Stimulated activated CD8-positive, alpha-beta memory T cell treated with anti-CD3 and anti-CD28 coated beads, Interleukin-7, amount 100 ng/mL, for 48 hours (primary cell): Measurements from ENCODE around the gene NLGN4Y.

Experiments used
- DNase-seq, 2 donors: peaks; one replicate each; pipeline ENCODE4 v3.0.0-alpha.2; 2020; ENCODE audit warnings: low read depth in 1 of 2; ENCODE audit errors: extremely low read depth in 1 of 2

NLGN4Y gene

DNA sequence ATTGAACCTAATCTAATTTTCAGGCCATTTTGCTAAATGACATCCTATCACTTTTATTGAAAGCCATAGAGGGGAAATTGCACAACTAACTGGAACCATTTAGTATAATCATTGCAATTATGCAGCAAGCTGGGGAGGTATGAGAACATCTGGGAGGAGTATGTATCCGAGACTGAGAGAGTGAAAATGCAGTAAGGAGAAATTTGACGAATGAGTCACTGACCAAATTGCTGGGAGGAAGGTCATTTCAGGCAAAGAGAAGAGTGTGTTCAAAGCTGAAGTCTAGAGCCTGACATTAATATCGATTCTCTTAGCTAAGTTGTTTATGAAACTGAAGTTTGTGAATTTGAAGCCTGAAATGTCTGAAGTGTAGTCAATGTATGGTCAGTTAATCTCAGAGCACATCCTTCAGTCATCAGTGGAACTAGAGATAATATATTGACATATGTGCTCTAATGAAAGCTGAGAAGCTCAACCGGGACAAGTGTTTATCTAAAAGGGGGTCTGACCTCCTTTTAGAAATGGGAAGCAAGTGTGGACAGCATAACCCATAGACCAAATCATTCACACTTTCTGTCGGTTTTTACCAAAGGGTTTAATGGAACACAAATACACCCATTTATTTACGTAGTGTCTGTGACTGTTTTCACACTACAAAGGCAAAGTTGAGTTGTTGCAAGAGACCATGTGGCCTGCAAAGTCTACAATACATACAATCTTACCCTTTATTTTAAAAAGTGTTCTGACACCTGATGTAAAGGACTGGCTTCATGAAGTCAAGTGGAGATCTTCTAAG, 120.0 kb downstream of the NLGN4Y start:
- DNase-seq = no peak

DNA sequence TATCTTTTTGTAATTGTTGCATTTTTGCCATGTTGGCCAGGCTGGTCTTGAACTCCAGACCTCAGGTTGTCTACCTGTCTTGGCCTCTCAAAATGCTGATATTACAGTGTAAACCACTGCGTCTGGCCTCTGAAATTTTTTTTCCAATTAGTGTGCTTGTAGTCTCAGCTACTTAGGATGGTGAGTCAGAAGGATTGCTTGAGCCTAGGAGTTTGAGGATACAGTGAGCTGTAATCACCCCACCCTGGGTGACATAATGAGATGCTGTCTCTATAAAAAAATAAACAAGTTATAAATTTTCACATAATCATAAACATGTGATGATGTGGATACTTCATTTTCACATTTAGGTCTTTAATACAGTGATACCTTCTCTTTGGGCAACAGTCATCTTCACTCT, 154.9 kb downstream of the NLGN4Y start:
- DNase-seq = no peak

DNA sequence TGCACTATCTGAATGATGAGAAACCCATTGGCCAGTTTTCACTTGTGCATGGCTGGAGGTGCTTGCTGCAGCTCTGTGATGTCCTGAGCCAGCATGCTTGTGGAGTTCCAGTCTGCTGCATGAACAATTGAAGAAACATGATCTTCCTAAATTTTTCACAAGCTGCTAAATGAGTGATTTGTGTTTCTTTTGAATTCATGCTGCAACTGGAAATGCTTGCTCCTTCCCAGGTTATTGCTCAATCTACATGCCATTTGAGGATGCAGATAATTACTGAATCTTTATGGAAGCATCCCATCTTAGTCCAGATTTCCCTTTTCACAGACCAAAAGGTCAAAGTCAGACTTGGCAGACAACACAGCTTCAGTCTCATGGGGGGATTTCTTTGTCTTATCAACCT, 170.2 kb downstream of the NLGN4Y start:
- DNase-seq = no peak

DNA sequence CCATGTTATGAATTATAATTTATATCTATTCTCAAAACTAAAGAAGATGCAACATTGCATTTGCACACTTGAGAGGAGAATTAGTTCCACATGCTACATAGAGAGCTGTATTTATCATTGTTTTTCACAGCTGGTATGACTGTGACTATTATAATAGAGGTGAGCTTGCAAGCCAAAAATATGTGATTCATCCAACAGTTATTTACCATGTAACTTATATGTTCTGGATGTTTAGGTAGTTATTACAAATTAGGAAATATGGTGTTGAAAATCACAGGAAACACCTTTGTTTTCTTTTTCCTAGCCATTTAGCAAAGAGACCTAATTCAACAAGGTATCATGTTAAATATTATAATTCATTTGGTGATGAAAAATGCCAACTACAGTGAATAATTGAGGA, 183.8 kb downstream of the NLGN4Y start:
- DNase-seq = no peak

DNA sequence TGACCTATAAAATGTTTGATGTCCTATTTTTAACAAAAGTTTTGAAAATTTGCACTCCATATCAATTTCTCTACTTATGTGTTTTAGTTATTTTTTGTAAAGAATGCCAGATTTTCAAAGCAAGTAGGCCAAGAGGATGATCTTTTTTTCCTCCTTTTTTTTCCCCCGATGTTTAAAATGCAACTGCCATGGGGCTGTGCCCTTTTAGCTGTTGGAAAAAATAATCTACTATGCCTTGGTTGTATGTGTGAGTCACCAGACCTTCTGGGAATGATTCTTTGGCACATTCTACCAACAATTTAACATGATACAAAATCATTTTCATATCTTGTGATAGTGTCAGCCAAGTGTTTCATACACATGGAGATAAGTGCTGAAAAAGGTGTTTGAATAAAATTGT, 217.3 kb downstream of the NLGN4Y start:
- DNase-seq = no peak

DNA sequence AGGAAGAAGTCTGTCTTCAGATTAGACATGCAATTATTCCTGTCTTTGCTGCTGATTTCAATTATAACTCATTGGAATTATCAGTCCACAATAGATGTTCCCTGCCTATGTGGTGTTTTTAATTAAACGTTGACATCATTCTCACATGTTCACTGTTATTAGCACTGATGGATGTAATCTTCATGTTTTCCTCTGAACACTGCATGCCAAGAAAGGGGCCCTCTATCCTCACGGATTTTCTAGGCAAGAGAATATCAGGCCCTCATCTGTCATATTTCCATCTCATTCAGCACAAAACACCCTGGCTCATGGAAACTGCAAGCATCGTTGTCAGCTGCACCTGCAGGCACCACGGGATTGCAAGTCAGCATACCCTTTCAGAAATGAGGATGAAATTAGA, 224.0 kb downstream of the NLGN4Y start:
- DNase-seq = no peak

DNA sequence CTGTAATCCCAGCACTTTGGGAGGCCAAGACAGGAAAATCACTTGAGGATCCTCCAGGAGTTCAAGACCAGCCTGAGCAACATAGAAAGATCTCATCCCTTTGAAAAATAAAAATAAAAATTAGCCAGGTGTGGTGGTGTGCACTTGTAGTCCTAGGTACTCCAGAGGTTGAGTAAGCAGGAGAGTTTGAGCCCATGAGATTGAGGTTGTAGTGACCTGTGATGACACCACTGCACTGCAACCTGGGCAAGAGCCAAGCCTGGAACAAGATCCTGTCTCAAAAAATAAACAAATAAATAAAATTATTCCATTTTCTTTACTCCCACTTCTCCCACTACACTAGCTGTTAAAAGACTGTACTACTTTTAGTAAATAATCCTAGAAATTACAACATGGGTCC, 231.2 kb downstream of the NLGN4Y start:
- DNase-seq = no peak

DNA sequence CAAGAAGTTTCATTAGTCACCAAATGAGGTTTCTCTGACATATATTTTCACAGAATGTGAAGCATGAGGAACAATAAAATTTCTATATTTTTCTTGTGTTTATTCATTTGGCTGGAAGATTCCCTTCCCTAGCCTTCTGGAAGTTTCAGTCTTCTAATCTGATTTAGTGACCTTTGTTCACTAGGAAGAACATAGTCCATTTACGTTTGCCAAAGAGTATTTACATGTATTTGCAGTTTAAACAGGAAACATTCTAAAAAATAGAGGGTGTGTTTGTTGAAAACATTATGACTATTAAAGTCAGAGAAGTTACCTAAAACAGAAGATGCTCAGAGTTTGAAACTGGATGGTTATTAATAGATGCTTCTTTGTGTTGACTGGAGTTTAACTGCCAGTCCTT, 238.6 kb downstream of the NLGN4Y start:
- no peak for DNase-seq

DNA sequence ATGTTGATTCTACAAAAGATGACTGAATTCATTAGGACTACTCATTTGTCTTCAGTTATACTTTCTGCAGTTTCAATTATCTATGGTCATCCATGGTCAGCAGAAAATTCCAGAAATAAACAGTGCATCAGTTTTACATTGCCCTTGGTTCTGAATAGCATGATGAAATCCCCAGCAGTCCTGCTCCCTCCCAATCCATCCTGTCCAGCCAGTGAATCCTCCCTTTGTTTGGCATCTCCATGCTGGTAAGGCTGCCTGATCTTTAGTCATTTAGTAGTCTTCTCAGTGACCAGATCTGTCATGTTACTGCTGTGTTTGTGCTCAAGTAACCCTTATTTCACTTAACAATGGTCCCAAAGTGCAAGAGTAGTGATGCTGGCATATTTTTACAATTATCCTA, 239.3 kb downstream of the NLGN4Y start:
- DNase-seq = no peak

DNA sequence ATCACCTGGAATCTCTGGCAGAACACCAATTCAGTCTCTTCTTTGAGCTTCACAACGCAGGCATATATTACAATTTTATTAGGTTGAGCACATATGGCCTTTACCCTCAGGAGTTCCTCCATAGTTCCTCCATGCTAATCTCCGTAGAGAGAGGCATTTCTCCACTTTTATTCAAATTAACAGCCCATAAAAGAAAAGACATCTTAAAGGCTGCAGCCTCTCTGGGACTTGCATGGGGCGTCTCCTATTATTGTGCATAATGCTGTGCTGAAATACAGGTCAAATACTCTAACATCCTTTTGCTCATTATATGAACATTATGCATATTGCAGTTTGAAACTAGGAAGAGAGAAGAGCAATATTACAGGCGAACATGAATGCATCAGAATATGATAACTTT, 253.9 kb downstream of the NLGN4Y start:
- DNase-seq = no peak

DNA sequence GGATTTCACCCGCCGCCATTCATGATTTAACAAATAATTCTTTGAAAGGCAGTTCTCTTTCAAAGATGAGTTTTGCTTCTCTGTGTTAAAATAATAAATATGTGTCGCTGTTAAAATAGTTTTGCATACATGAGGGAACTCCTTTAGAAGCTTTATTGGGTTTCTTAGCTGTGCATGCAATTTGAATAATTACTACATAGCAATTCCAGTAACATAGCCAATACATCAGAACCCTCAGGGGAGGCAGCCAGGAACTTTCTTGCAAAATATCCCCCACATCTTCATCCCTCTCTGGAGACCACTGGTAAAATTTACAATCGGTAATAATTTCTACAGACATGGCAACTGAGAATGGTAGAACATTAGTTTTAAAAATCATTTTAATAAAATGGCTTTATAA, 268.8 kb downstream of the NLGN4Y start:
- DNase-seq = no peak

DNA sequence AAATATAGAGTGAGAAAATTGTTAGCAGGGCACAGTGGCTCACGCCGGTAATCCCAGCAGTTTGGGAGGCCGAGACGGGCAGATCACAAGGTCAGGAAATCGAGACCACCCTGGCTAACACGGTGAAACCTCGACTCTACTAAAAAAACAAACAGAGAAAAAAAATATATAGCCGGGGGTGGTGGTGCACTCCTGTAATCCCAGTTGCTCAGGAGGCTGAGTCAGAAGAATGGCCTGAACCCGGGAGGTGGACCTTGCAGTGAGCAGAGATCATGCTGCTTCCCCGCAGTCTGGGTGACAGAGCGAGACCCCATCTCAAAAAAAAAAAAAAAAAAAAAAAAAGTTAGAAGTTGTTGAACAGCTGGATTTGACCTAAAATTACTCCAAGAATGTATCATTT, 269.3 kb downstream of the NLGN4Y start:
- no peak for DNase-seq

DNA sequence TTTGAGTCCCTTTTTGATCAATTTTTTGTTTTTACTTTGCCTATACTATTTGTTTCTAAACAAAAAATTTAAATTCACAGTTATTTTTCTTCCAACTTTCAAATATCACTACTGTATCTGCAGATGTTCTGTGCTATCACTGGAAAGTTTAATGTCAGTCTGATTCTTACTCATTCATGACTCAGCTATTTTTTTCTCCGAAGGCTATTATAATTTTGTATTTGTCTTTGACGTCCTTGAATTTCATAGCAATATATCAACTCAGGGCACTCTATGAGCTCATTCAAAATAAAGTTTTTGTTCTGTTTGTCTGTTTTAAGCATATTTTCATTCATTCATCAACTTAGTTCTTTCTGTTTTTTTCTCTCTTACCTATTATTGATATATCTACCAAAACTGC, 273.7 kb downstream of the NLGN4Y start:
- DNase-seq = no peak

DNA sequence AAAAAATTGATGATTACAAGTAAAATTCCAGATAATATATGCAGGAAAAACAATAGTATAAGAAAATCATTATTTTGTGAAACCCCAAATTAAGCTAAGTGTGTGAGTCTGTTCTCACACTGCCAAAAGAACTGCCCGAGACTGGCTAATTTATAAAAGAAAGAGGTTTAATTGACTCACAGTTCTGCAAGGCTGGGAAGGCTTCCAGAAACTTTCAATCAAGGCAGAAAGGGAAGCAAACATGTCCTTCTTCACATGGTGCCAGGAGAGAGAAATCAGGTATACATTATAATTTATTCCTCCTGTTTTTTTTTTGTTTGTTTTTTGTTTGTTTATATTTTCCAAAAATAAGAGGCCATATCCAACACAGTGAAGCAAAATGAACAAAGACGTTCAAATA, 276.8 kb downstream of the NLGN4Y start:
- no peak for DNase-seq

DNA sequence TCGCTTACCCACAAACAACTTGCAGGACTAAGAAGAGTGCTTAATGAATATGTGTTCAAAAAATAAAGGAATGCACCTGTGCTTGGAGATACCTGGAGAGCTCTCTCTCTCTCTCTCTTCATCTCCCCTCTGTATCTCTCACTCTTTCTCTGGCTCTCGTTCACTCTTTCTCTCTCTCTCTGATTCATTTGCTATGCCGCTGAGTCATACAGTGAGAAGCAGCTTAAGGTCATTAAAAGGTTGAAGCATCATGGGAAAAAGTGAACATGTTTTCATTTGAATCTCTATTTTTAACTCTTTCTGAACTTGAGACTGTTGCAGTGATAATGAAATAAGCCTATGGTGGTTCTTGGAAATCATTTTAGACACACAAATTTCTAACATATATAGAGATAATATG, 277.8 kb downstream of the NLGN4Y start:
- no peak for DNase-seq

DNA sequence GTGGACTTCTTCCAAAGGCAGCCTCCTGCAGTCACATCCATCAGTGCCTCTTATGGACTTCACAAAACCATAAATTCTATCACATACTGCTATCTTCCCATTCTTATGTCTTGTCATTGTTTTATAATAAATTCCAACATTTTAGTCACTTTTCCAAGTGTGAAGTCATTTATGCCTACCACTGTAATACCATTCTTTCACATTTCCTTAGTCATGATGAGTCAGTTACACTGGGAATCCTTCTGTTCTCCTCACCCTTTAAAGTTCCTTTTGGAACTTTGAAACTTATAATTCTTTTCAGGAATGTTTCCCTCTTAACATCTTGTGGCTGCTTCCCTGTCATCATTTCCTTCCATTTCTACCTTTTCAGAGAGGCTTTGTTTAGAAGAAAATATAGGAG, 279.7 kb downstream of the NLGN4Y start:
- DNase-seq = no peak

DNA sequence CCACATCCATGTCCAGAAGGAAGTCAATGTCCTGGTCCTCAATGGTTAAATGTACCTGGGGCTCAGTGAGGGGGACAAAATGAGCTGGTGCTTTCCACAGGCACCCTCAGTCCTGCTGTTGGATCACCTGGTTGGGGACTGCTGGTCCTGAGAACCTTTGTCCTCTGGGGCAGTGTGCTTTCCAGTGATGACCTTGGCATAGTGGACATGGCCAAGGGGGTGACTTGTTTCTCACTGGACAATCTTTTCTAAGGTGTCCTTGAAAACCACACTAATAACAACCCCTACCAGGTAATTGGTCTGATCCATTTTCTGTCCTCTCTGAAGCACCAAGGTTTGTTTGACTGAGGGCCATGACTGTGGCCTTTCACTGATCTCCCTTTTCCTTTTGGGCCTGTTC, 294.1 kb downstream of the NLGN4Y start:
- no peak for DNase-seq

DNA sequence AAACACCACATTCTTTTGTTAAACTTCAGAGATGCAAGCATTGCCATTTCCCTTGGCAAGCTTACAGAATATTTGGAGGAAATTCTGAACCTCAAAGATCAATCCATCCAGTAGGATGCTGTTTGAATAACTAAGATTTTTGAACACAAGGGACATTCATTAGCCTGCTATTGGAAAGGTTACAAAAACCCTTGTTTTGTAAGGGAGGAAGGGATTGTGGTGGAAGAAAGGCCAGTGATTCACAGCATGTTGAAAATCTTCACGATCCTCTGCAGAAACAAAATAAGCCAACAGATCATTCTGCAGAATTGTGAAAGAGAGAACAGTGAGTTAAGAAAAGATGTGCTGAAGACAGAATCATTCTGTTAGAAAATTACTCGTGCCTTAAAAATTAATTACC, 297.9 kb downstream of the NLGN4Y start:
- no peak for DNase-seq

DNA sequence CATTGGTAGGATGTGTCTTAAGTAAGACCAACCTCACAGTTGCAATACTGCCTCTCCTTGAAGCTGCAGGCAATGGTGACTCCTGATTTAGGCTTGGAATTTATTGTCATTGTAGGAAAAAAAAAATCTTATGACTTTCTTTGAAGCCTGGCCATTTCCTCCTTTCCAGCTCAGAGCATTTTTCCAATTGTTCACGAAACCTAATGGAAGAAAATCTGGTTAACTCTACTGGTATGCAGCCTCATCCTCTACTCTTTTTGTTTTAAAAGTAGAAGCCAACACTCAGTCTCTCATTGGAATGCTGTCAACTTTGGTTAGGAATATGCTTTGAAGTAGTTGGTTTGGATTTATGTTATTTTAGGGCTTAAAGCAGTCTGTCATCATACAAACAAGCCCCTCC, 298.6 kb downstream of the NLGN4Y start:
- DNase-seq = no peak

DNA sequence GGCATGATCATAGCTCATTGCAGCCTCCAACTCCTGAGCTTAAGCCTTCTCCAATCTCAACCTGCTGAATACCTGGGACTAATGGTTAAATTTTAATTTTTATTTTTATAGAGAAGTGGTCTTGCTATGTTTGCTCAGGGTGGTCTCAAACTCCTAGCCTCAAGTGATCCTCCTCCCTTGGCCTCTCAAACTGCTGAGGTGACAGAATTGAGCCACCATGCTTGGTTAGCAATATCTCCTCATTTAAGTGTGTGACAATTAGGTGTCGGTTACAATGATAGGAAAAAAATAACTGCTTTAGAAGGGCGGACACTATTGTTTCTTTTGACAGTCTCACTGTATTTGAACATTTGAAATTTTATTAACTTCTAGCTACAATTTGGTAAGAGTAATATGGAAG, 300.3 kb downstream of the NLGN4Y start:
- no peak for DNase-seq

DNA sequence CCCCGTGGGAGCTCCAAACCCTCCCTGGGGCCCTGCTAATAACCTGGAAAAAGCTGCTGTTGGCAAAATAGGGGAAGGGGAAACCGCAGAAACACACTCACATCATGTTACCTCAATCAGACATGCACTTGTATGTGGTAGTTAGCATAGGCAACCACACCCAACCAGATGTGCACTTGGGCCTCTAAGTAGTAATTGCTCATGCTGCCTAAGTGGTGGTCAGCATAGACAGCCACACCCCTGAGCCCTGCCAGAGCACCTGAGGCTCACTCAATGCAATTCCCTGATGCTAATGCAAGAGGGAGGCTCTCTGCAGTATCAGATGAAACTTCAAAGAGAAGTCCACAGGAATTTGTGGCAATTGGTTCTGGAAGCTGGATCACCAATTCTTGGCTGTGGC, 301.4 kb downstream of the NLGN4Y start:
- DNase-seq = no peak

DNA sequence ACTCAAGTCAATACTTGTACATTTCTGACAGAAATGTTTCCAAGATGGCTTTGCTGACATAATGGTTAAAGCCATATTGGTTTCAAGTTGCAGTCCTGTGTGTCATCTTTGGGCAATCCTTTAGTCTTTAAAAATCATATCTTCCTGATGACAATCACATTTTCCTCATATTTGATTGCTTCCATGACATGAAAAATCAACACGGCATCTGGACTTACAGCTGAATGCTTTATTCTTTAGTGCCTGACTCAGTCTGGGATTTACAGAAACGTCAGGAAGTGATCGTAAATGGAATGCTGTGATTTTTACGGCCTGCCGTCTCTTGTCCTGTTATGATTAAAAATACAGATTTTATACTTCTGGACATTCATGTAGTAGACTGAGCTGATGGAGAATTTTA, 304.2 kb downstream of the NLGN4Y start:
- no peak for DNase-seq

DNA sequence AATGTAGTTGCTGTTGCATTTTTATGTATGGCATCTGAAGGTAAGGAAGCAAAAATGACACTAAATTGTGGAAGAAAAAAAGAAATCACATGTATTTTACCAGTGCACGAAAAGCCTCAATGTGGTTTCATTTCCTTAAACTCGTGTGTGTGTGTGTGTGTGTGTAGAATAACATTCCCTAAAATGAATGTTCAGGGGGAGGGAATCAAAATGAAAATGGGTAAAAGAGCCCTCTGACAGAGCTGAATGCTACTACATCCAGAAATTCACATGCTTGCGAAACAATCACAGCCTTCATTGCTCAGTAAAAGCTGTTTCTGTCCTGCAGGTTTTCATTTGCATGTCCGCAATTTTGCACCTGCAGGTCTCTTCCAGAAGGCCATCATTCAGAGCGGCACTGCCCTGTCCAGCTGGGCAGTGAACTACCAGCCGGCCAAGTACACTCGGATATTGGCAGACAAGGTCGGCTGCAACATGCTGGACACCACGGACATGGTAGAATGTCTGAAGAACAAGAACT, 305.1 kb downstream of the NLGN4Y start:
- no peak for DNase-seq
